Activated CD8-positive, alpha-beta T cell treated with anti-CD3 and anti-CD28 coated beads, Interleukin-2, amount 10 ng/mL, durations not matched to agents 7 days and 5 days (primary cell): ENCODE data around the gene AZGP1. TPM values are rescaled to one million over a fixed set of nuclear protein-coding genes. Genes with fewer than 3 reads are reported as not detected.
"Not testable (repeated sequence)": the region's sequence is repeated elsewhere in the genome, so short reads cannot be mapped to it uniquely, and the experiment has no call there.

Experiments used
- ATAC-seq: fragments of 150-1000 bp; cut with Tn5 transposase; one replicate; pipeline ENCODE4 v1.10.0; 2021; ENCODE audit warnings: moderate library complexity
- CTCF ChIA-PET: fragments of 350-600 bp; sonication (Branson Sonifier 250); formaldehyde crosslinking; loops from one replicate; lab custom pipeline; 2021; ENCODE audit warnings: antibody characterized with exemption; lab: Charles Lee
- POLR2A ChIA-PET: fragments of 350-600 bp; sonication (Branson Sonifier 250); formaldehyde crosslinking; loops from one replicate; lab custom pipeline; 2021; ENCODE audit warnings: antibody characterized with exemption; lab: Charles Lee
- DNase-seq: peaks from one replicate; pipeline ENCODE4 v3.0.0-alpha.2; 2020
- H3K27ac Mint-ChIP-seq: one replicate; pipeline ENCODE4 v1.8.0; 2021; ENCODE audit warnings: mild to moderate bottlenecking, mixed read lengths
- H3K27me3 Mint-ChIP-seq: one replicate; pipeline ENCODE4 v1.8.0; 2021; ENCODE audit warnings: low read depth, mixed read lengths
- H3K36me3 Mint-ChIP-seq: one replicate; pipeline ENCODE4 v1.8.0; 2021; ENCODE audit warnings: low read depth, mixed read lengths
- H3K4me1 Mint-ChIP-seq: one replicate; pipeline ENCODE4 v1.8.0; 2021; ENCODE audit warnings: low read depth, mixed read lengths
- H3K4me3 Mint-ChIP-seq: one replicate; pipeline ENCODE4 v1.8.0; 2021; ENCODE audit warnings: mild to moderate bottlenecking, mixed read lengths
- H3K9me3 Mint-ChIP-seq: one replicate; pipeline ENCODE4 v1.8.0; 2022; ENCODE audit warnings: mixed read lengths; ENCODE audit not compliant: insufficient read depth
- total RNA-seq, 2 experiments: library from RNA; stranded (reverse); gene quantifications; one replicate each; pipeline ENCODE4 v1.2.3, GENCODE V29; 2021

The AZGP1 gene
- total RNA-seq, 2 experiments from 2014 or later = not detected

GRCh38 chr7:99949645-99950228 lies 26.1 kb downstream of the AZGP1 start:
- H3K27ac Mint-ChIP-seq = no peak overlapping the region
- DNase-seq = no peak
- H3K27me3 Mint-ChIP-seq = peaks cover 4% of the 10 kb centered on the region
- no peak overlapping the region for H3K4me3 Mint-ChIP-seq
- ChIA-PET POLR2A (interaction anchor here (0.8 kb wide), 1 partner anchor 35 kb away, joined by 3 read pairs; no protein-coding TSS in a partner anchor), CTCF (interaction anchor here (0.9 to 3.3 kb wide), 5 partner anchors 30 to 48 kb away, joined by 3 to 25 read pairs (median 3); partner anchors contain the start of gene TRIM4)
- peaks cover 4% of the 10 kb centered on the region for H3K4me1 Mint-ChIP-seq
- no peak for ATAC-seq
- no peaks in the 10 kb centered on the region for H3K36me3 Mint-ChIP-seq
- peaks cover 6% of the 10 kb centered on the region for H3K9me3 Mint-ChIP-seq

- ChIA-PET POLR2A (interaction anchor here (1.2 kb wide), 1 partner anchor 28 kb away, joined by 4 read pairs; the partner anchor contains the start of gene TRIM4), CTCF (interaction anchor here (0.7 to 3.3 kb wide), 3 partner anchors 18 to 33 kb away, joined by 3 to 25 read pairs (median 18); partner anchors contain the start of genes GJC3 and TRIM4)
- Mint-ChIP-seq H3K9me3 (peaks cover 6% of the 10 kb centered on the region), H3K4me1 (peaks cover 9% of the 10 kb centered on the region), H3K36me3 (no peaks in the 10 kb centered on the region), H3K27me3 (peaks cover 14% of the 10 kb centered on the region), H3K27ac (no peak overlapping the region), H3K4me3 (no peak overlapping the region)
- no peak for ATAC-seq
- DNase-seq = no peak
Observed at GRCh38 chr7:99947608-99948007, 28.2 kb downstream of the AZGP1 start.

GRCh38 chr7:99944497-99945070 lies 31.2 kb downstream of the AZGP1 start:
- peaks cover 15% of the 10 kb centered on the region for H3K27me3 Mint-ChIP-seq
- H3K4me1 Mint-ChIP-seq = peaks cover 9% of the 10 kb centered on the region

GRCh38 chr7:99943641-99944496 lies 32.0 kb downstream of the AZGP1 start:
- Mint-ChIP-seq H3K27me3 (peaks cover 19% of the 10 kb centered on the region), H3K4me1 (peaks cover 9% of the 10 kb centered on the region), H3K27ac (no peak overlapping the region), H3K9me3 (peaks cover 5% of the 10 kb centered on the region), H3K4me3 (no peak overlapping the region), H3K36me3 (no peaks in the 10 kb centered on the region)
- DNase-seq (no peak), ATAC-seq (no peak)
- ChIA-PET CTCF (interaction anchor here (1.1 to 2.5 kb wide), 3 partner anchors 14 to 36 kb away, joined by 3 to 9 read pairs (median 6); partner anchors contain the start of gene GJC3), POLR2A (no interaction called here)

More at GRCh38 chr7:99944497-99945070, 31.2 kb downstream of the AZGP1 start:
- Mint-ChIP-seq H3K9me3 (no peaks in the 10 kb centered on the region), H3K27ac (no peak overlapping the region), H3K36me3 (no peaks in the 10 kb centered on the region), H3K4me3 (no peak overlapping the region)
- no peak for ATAC-seq
- no peak for DNase-seq
- POLR2A ChIA-PET = no interaction called here
- CTCF ChIA-PET = interaction anchor here (1.1 to 2.5 kb wide), 3 partner anchors 15 to 35 kb away, joined by 3 to 9 read pairs (median 6); partner anchors contain the start of gene GJC3

GRCh38 chr7:99938296-99938695 lies 37.5 kb downstream of the AZGP1 start:
- H3K27me3 Mint-ChIP-seq = peaks cover 28% of the 10 kb centered on the region
- no peak for DNase-seq
- peaks cover 5% of the 10 kb centered on the region for H3K9me3 Mint-ChIP-seq
- POLR2A ChIA-PET = interaction anchor here (2.2 kb wide), 1 partner anchor 19 kb away, joined by 7 read pairs; the partner anchor contains the start of gene TRIM4
- H3K4me1 Mint-ChIP-seq = peaks cover 12% of the 10 kb centered on the region
- ATAC-seq = no peak
- H3K36me3 Mint-ChIP-seq = peaks cover 3% of the 10 kb centered on the region
- H3K27ac Mint-ChIP-seq = no peak overlapping the region
- CTCF ChIA-PET = interaction anchor here (1.1 to 1.4 kb wide), 4 partner anchors 9 to 413 kb away, joined by 3 to 5 read pairs (median 4); partner anchors contain the start of gene GJC3
- no peak overlapping the region for H3K4me3 Mint-ChIP-seq

GRCh38 chr7:99935009-99935408 lies 40.8 kb downstream of the AZGP1 start:
- H3K4me3 Mint-ChIP-seq, CTCF ChIA-PET, DNase-seq, H3K9me3 Mint-ChIP-seq, POLR2A ChIA-PET, H3K27ac Mint-ChIP-seq, ATAC-seq, H3K36me3 Mint-ChIP-seq: not testable (repeated sequence)
- H3K27me3 Mint-ChIP-seq = peaks cover 22% of the 10 kb centered on the region
- peaks cover 16% of the 10 kb centered on the region for H3K4me1 Mint-ChIP-seq

GRCh38 chr7:99930376-99930775 lies 45.5 kb downstream of the AZGP1 start:
- H3K4me3 Mint-ChIP-seq = no peak overlapping the region
- H3K27ac Mint-ChIP-seq = no peak overlapping the region
- ATAC-seq (no peak), DNase-seq (no peak)
- peaks cover 28% of the 10 kb centered on the region for H3K27me3 Mint-ChIP-seq
- no peaks in the 10 kb centered on the region for H3K36me3 Mint-ChIP-seq
- ChIA-PET CTCF (interaction anchor here (1.1 to 3.0 kb wide), 6 partner anchors 11 to 122 kb away, joined by 3 to 29 read pairs (median 8); partner anchors contain the start of gene TRIM4), POLR2A (no interaction called here)
- H3K4me1 Mint-ChIP-seq = peaks cover 30% of the 10 kb centered on the region
- no peaks in the 10 kb centered on the region for H3K9me3 Mint-ChIP-seq

GRCh38 chr7:99929730-99930053 lies 46.1 kb downstream of the AZGP1 start:
- ChIA-PET POLR2A (interaction anchor here (0.6 to 1.7 kb wide), 2 partner anchors 10 to 160 kb away, joined by 5 to 13 read pairs; partner anchors contain the start of gene TRIM4), CTCF (interaction anchor here (0.6 to 3.0 kb wide), 12 partner anchors 8 to 123 kb away, joined by 3 to 29 read pairs (median 6); partner anchors contain the start of gene TRIM4)
- H3K27ac Mint-ChIP-seq = peak overlapping the region; percentile 6
- no peaks in the 10 kb centered on the region for H3K9me3 Mint-ChIP-seq
- DNase-seq = no peak
- H3K36me3 Mint-ChIP-seq = no peaks in the 10 kb centered on the region
- peak overlapping the region; percentile 63 for H3K4me3 Mint-ChIP-seq
- H3K27me3 Mint-ChIP-seq = peaks cover 26% of the 10 kb centered on the region
- peak; percentile 53 for ATAC-seq
- H3K4me1 Mint-ChIP-seq = peaks cover 24% of the 10 kb centered on the region

- peaks cover 28% of the 10 kb centered on the region for H3K27me3 Mint-ChIP-seq
- peak within 1 kb of the TSS; percentile 6 for H3K27ac Mint-ChIP-seq
- peak; percentile 90 for ATAC-seq
- H3K4me1 Mint-ChIP-seq = peaks cover 22% of the 10 kb centered on the region
- no peaks in the 10 kb centered on the region for H3K36me3 Mint-ChIP-seq
- no peaks in the 10 kb centered on the region for H3K9me3 Mint-ChIP-seq
- peak; percentile 60 for DNase-seq
- POLR2A ChIA-PET = interaction anchor here (0.6 to 1.7 kb wide), 2 partner anchors 10 to 161 kb away, joined by 5 to 13 read pairs; partner anchors contain the start of gene TRIM4
- H3K4me3 Mint-ChIP-seq = peak within 1 kb of the TSS; percentile 63
- CTCF ChIA-PET = interaction anchor here (0.6 to 3.0 kb wide), 13 partner anchors 9 to 211 kb away, joined by 3 to 29 read pairs (median 5); partner anchors contain the start of gene TRIM4
Observed at GRCh38 chr7:99928994-99929729, 46.7 kb downstream of the AZGP1 start, which contains the start of gene GJC3. TSS of gene GJC3 (minus strand) at chr7:99929620. CDS start at chr7:99929620, 0 bp downstream.

GRCh38 chr7:99928188-99928587 lies 47.6 kb downstream of the AZGP1 start:
- H3K9me3 Mint-ChIP-seq = no peaks in the 10 kb centered on the region
- no peak overlapping the region for H3K4me3 Mint-ChIP-seq
- DNase-seq (no peak), ATAC-seq (no peak)
- no peaks in the 10 kb centered on the region for H3K36me3 Mint-ChIP-seq
- H3K27me3 Mint-ChIP-seq = peaks cover 27% of the 10 kb centered on the region
- no peak overlapping the region for H3K27ac Mint-ChIP-seq
- ChIA-PET POLR2A (interaction anchor here (0.5 to 1.7 kb wide), 2 partner anchors 9 to 53 kb away, joined by 6 to 13 read pairs; partner anchors contain the start of gene TRIM4), CTCF (interaction anchor here (1.1 to 3.0 kb wide), 4 partner anchors 9 to 61 kb away, joined by 4 to 29 read pairs (median 6); partner anchors contain the start of gene TRIM4)
- peaks cover 22% of the 10 kb centered on the region for H3K4me1 Mint-ChIP-seq
